ENCODE results near the gene SWSAP1.

GRCh38 chr19:11363881-11364280, 10.6 kb upstream of the SWSAP1 start:
- TF ChIP-seq CTCF (IDR thresholded peaks at IDR 0.05) (no peak), EZH2phosphoT487 (IDR thresholded peaks at IDR 0.05) (no peak), EZH2 (IDR thresholded peaks at IDR 0.05) (no peak)
